ENCODE results near the gene RGS6. TPM values are rescaled to one million over a fixed set of nuclear protein-coding genes. Genes with fewer than 3 reads are reported as not detected.
A peak's percentile ranks its signal among the peaks of the same experiment; 100 is the strongest.

The RGS6 gene
- total RNA-seq, 1 donor from 2014 or later, result 2.4 TPM

GRCh38 chr14:72498646-72499045 is 566.4 kb downstream of the RGS6 start:
- intact Hi-C loops (cut with micrococcal nuclease), result no loop called here
- Mint-ChIP-seq H3K4me1 (ENCODE audit: low read depth) (peaks cover 12% of the 10 kb centered on the region), H3K36me3 (ENCODE audit: low read depth) (peaks cover 28% of the 10 kb centered on the region), H3K4me3 (no peak overlapping the region), H3K9me3 (peaks cover 23% of the 10 kb centered on the region), H3K27me3 (ENCODE audit: insufficient read depth) (peaks cover 14% of the 10 kb centered on the region), H3K27ac (no peak overlapping the region)
- DNase-seq (ENCODE audit: low spot score), result no peak

GRCh38 chr14:72499746-72500145 is 567.5 kb downstream of the RGS6 start:
- intact Hi-C loops (cut with micrococcal nuclease), result no loop called here
- H3K9me3 Mint-ChIP-seq, result peaks cover 19% of the 10 kb centered on the region
- H3K4me1 Mint-ChIP-seq (ENCODE audit: low read depth), result peaks cover 12% of the 10 kb centered on the region
- H3K27me3 Mint-ChIP-seq (ENCODE audit: insufficient read depth), result peaks cover 12% of the 10 kb centered on the region
- peaks cover 27% of the 10 kb centered on the region for H3K36me3 Mint-ChIP-seq (ENCODE audit: low read depth)
- H3K4me3 Mint-ChIP-seq, result no peak overlapping the region
- no peak overlapping the region for H3K27ac Mint-ChIP-seq
- no peak for DNase-seq (ENCODE audit: low spot score)

- H3K27ac Mint-ChIP-seq, result no peak overlapping the region
- DNase-seq (ENCODE audit: low spot score), result no peak
- H3K27me3 Mint-ChIP-seq (ENCODE audit: insufficient read depth), result peaks cover 6% of the 10 kb centered on the region
- intact Hi-C loops (cut with micrococcal nuclease), result no loop called here
- H3K4me1 Mint-ChIP-seq (ENCODE audit: low read depth), result peaks cover 12% of the 10 kb centered on the region
- no peak overlapping the region for H3K4me3 Mint-ChIP-seq
- H3K36me3 Mint-ChIP-seq (ENCODE audit: low read depth), result peaks cover 26% of the 10 kb centered on the region
- H3K9me3 Mint-ChIP-seq, result peaks cover 13% of the 10 kb centered on the region
Observed at GRCh38 chr14:72500234-72500838, 568.1 kb downstream of the RGS6 start.

- H3K4me1 Mint-ChIP-seq (ENCODE audit: low read depth), result peaks cover 17% of the 10 kb centered on the region
- no peak overlapping the region for H3K4me3 Mint-ChIP-seq
- H3K9me3 Mint-ChIP-seq, result peaks cover 8% of the 10 kb centered on the region
- DNase-seq (ENCODE audit: low spot score), result no peak
- H3K27ac Mint-ChIP-seq, result no peak overlapping the region
- H3K36me3 Mint-ChIP-seq (ENCODE audit: low read depth), result peaks cover 27% of the 10 kb centered on the region
- H3K27me3 Mint-ChIP-seq (ENCODE audit: insufficient read depth), result peaks cover 10% of the 10 kb centered on the region
- intact Hi-C loops (cut with micrococcal nuclease), result no loop called here
Observed at GRCh38 chr14:72501439-72501838, 569.2 kb downstream of the RGS6 start.

- Mint-ChIP-seq H3K36me3 (ENCODE audit: low read depth) (peaks cover 25% of the 10 kb centered on the region), H3K4me3 (no peak overlapping the region), H3K9me3 (peaks cover 8% of the 10 kb centered on the region), H3K27ac (no peak overlapping the region), H3K27me3 (ENCODE audit: insufficient read depth) (peaks cover 4% of the 10 kb centered on the region), H3K4me1 (ENCODE audit: low read depth) (peaks cover 17% of the 10 kb centered on the region)
- DNase-seq (ENCODE audit: low spot score), result no peak
- intact Hi-C loops (cut with micrococcal nuclease), result no loop called here
Observed at GRCh38 chr14:72503271-72503670, 571.0 kb downstream of the RGS6 start.

- Mint-ChIP-seq H3K36me3 (ENCODE audit: low read depth) (peaks cover 27% of the 10 kb centered on the region), H3K27me3 (ENCODE audit: insufficient read depth) (peaks cover 4% of the 10 kb centered on the region), H3K27ac (no peak overlapping the region), H3K4me1 (ENCODE audit: low read depth) (peaks cover 17% of the 10 kb centered on the region), H3K4me3 (no peak overlapping the region), H3K9me3 (peaks cover 8% of the 10 kb centered on the region)
- DNase-seq (ENCODE audit: low spot score), result no peak
- intact Hi-C loops (cut with micrococcal nuclease), result no loop called here
Observed at GRCh38 chr14:72503696-72504368, 571.6 kb downstream of the RGS6 start.

GRCh38 chr14:72510566-72510965 is 578.3 kb downstream of the RGS6 start:
- intact Hi-C loops (cut with micrococcal nuclease), result no loop called here
- no peaks in the 10 kb centered on the region for H3K9me3 Mint-ChIP-seq

GRCh38 chr14:72512281-72512680 is 580.1 kb downstream of the RGS6 start:
- Mint-ChIP-seq H3K27ac (no peak overlapping the region), H3K27me3 (ENCODE audit: insufficient read depth) (no peaks in the 10 kb centered on the region), H3K36me3 (ENCODE audit: low read depth) (peaks cover 6% of the 10 kb centered on the region), H3K9me3 (no peaks in the 10 kb centered on the region), H3K4me3 (no peak overlapping the region), H3K4me1 (ENCODE audit: low read depth) (peaks cover 42% of the 10 kb centered on the region)
- intact Hi-C loops (cut with micrococcal nuclease), result no loop called here
- no peak for DNase-seq (ENCODE audit: low spot score)

More at GRCh38 chr14:72510566-72510965, 578.3 kb downstream of the RGS6 start:
- Mint-ChIP-seq H3K4me1 (ENCODE audit: low read depth) (peaks cover 40% of the 10 kb centered on the region), H3K27me3 (ENCODE audit: insufficient read depth) (peaks cover 3% of the 10 kb centered on the region), H3K27ac (no peak overlapping the region), H3K4me3 (no peak overlapping the region), H3K36me3 (ENCODE audit: low read depth) (peaks cover 9% of the 10 kb centered on the region)
- no peak for DNase-seq (ENCODE audit: low spot score)

GRCh38 chr14:72512925-72513324 is 580.7 kb downstream of the RGS6 start:
- peaks cover 6% of the 10 kb centered on the region for H3K36me3 Mint-ChIP-seq (ENCODE audit: low read depth)
- no peak overlapping the region for H3K27ac Mint-ChIP-seq
- no peak for DNase-seq (ENCODE audit: low spot score)
- intact Hi-C loops (cut with micrococcal nuclease), result no loop called here
- no peaks in the 10 kb centered on the region for H3K27me3 Mint-ChIP-seq (ENCODE audit: insufficient read depth)
- H3K9me3 Mint-ChIP-seq, result no peaks in the 10 kb centered on the region
- no peak overlapping the region for H3K4me3 Mint-ChIP-seq
- peaks cover 48% of the 10 kb centered on the region for H3K4me1 Mint-ChIP-seq (ENCODE audit: low read depth)

GRCh38 chr14:72513346-72513745 is 581.1 kb downstream of the RGS6 start:
- intact Hi-C loops (cut with micrococcal nuclease), result no loop called here

GRCh38 chr14:72513965-72514659 is 581.9 kb downstream of the RGS6 start:
- peaks cover 60% of the 10 kb centered on the region for H3K4me1 Mint-ChIP-seq (ENCODE audit: low read depth)
- no peaks in the 10 kb centered on the region for H3K27me3 Mint-ChIP-seq (ENCODE audit: insufficient read depth)
- H3K4me3 Mint-ChIP-seq, result no peak overlapping the region
- intact Hi-C loops (cut with micrococcal nuclease), result no loop called here
- DNase-seq (ENCODE audit: low spot score), result no peak
- H3K27ac Mint-ChIP-seq, result peak overlapping the region; percentile 50
- H3K9me3 Mint-ChIP-seq, result no peaks in the 10 kb centered on the region
- peaks cover 4% of the 10 kb centered on the region for H3K36me3 Mint-ChIP-seq (ENCODE audit: low read depth)

More at GRCh38 chr14:72513346-72513745, 581.1 kb downstream of the RGS6 start:
- no peak overlapping the region for H3K4me3 Mint-ChIP-seq
- H3K27ac Mint-ChIP-seq, result no peak overlapping the region
- H3K9me3 Mint-ChIP-seq, result no peaks in the 10 kb centered on the region
- H3K27me3 Mint-ChIP-seq (ENCODE audit: insufficient read depth), result no peaks in the 10 kb centered on the region
- peaks cover 52% of the 10 kb centered on the region for H3K4me1 Mint-ChIP-seq (ENCODE audit: low read depth)
- H3K36me3 Mint-ChIP-seq (ENCODE audit: low read depth), result peaks cover 6% of the 10 kb centered on the region
- DNase-seq (ENCODE audit: low spot score), result no peak

GRCh38 chr14:72514660-72515025 is 582.4 kb downstream of the RGS6 start:
- intact Hi-C loops (cut with micrococcal nuclease), result loop anchor here (5.0 kb wide), 1 partner anchor 953 kb away; no protein-coding TSS in a partner anchor
- H3K9me3 Mint-ChIP-seq, result peaks cover 3% of the 10 kb centered on the region
- no peak overlapping the region for H3K27ac Mint-ChIP-seq
- no peaks in the 10 kb centered on the region for H3K27me3 Mint-ChIP-seq (ENCODE audit: insufficient read depth)
- no peak overlapping the region for H3K4me3 Mint-ChIP-seq
- H3K4me1 Mint-ChIP-seq (ENCODE audit: low read depth), result peaks cover 65% of the 10 kb centered on the region
- peaks cover 6% of the 10 kb centered on the region for H3K36me3 Mint-ChIP-seq (ENCODE audit: low read depth)
- no peak for DNase-seq (ENCODE audit: low spot score)

All from activated T-helper 1 cell treated with anti-CD3 and anti-CD28 coated beads, Interleukin-12 subunit alpha, Interleukin-12 subunit beta, Interleukin-2, Interleukin-4 antibody, amounts not matched to agents 30 ng/mL and 10 ng/mL and 1 ng/mL, durations not matched to agents 14 hours and 24 hours and 36 hours (primary cell).